ENCODE data around the gene RNF114.

RNF114 gene

GRCh38 chr20:49888212-49889000 is 47.8 kb upstream of the RNF114 start:
- no peaks in the 10 kb centered on the region for H3K9me2 ChIP-seq (replicated peaks; ENCODE audit: low read depth, low read length)
- H3K79me2 ChIP-seq (ENCODE audit: insufficient read depth, low read length): no peaks in the 10 kb centered on the region
- no peak overlapping the region for H3K4me3 ChIP-seq (ENCODE audit: low read length, poor library complexity, severe bottlenecking)
- H3K36me3 ChIP-seq (ENCODE audit: insufficient read depth, low read length): peaks cover 18% of the 10 kb centered on the region; the same call in 1 of the 2 replicates
- no peak overlapping the region for H3K4me2 ChIP-seq (ENCODE audit: low read depth, low read length, poor library complexity, severe bottlenecking)
- no peaks in the 10 kb centered on the region for H3F3A ChIP-seq (ENCODE audit: low read depth)
- no peak overlapping the region for H2AFZ ChIP-seq (ENCODE audit: low read length)
- no peaks in the 10 kb centered on the region for H3K4me1 ChIP-seq (ENCODE audit: insufficient read depth, low read length, poor library complexity, severe bottlenecking)
- H3K9me3 ChIP-seq (ENCODE audit: insufficient read depth, low read depth, low read length): no peaks in the 10 kb centered on the region
- H3K27me3 ChIP-seq (ENCODE audit: insufficient read depth, low read length, poor library complexity, severe bottlenecking): no peaks in the 10 kb centered on the region
- no peaks in the 10 kb centered on the region for H4K20me1 ChIP-seq (ENCODE audit: insufficient read depth, low read length, poor library complexity, severe bottlenecking)
- no peak overlapping the region for H3K9ac ChIP-seq (ENCODE audit: low read depth, low read length, poor library complexity, severe bottlenecking)
- TF ChIP-seq CTCF (conservative IDR thresholded peaks at IDR 0.05; ENCODE audit: low read length) (peak; percentile 91), EZH2phosphoT487 (IDR thresholded peaks at IDR 0.05; ENCODE audit: borderline replicate concordance) (no peak)

GRCh38 chr20:49889001-49889934 is 46.9 kb upstream of the RNF114 start:
- Histone ChIP-seq H3K4me3 (ENCODE audit: low read length, poor library complexity, severe bottlenecking) (no peak overlapping the region), H3K9ac (ENCODE audit: low read depth, low read length, poor library complexity, severe bottlenecking) (no peak overlapping the region), H3F3A (ENCODE audit: low read depth) (no peaks in the 10 kb centered on the region), H3K36me3 (ENCODE audit: insufficient read depth, low read length) (peaks cover 11% of the 10 kb centered on the region; the same call in 1 of the 2 replicates), H4K20me1 (ENCODE audit: insufficient read depth, low read length, poor library complexity, severe bottlenecking) (no peaks in the 10 kb centered on the region), H3K9me3 (ENCODE audit: insufficient read depth, low read depth, low read length) (no peaks in the 10 kb centered on the region), H3K79me2 (ENCODE audit: insufficient read depth, low read length) (no peaks in the 10 kb centered on the region), H2AFZ (ENCODE audit: low read length) (no peak overlapping the region), H3K9me2 (replicated peaks; ENCODE audit: low read depth, low read length) (no peaks in the 10 kb centered on the region), H3K4me1 (ENCODE audit: insufficient read depth, low read length, poor library complexity, severe bottlenecking) (no peaks in the 10 kb centered on the region), H3K27me3 (ENCODE audit: insufficient read depth, low read length, poor library complexity, severe bottlenecking) (no peaks in the 10 kb centered on the region), H3K4me2 (ENCODE audit: low read depth, low read length, poor library complexity, severe bottlenecking) (no peak overlapping the region)
- TF ChIP-seq EZH2phosphoT487 (IDR thresholded peaks at IDR 0.05; ENCODE audit: borderline replicate concordance): no peak
- no peak for TF ChIP-seq CTCF (conservative IDR thresholded peaks at IDR 0.05; ENCODE audit: low read length)

- H3K4me3 ChIP-seq (ENCODE audit: low read length, poor library complexity, severe bottlenecking): no peak overlapping the region
- TF ChIP-seq CTCF (conservative IDR thresholded peaks at IDR 0.05; ENCODE audit: low read length): no peak
- no peak for TF ChIP-seq EZH2phosphoT487 (IDR thresholded peaks at IDR 0.05; ENCODE audit: borderline replicate concordance)
- no peak overlapping the region for H3K9ac ChIP-seq (ENCODE audit: low read depth, low read length, poor library complexity, severe bottlenecking)
- H3F3A ChIP-seq (ENCODE audit: low read depth): no peaks in the 10 kb centered on the region
- no peaks in the 10 kb centered on the region for H3K9me2 ChIP-seq (replicated peaks; ENCODE audit: low read depth, low read length)
- H3K79me2 ChIP-seq (ENCODE audit: insufficient read depth, low read length): no peaks in the 10 kb centered on the region
- H3K36me3 ChIP-seq (ENCODE audit: insufficient read depth, low read length): peaks cover 5% of the 10 kb centered on the region; the same call in 1 of the 2 replicates
- no peak overlapping the region for H3K4me2 ChIP-seq (ENCODE audit: low read depth, low read length, poor library complexity, severe bottlenecking)
- H4K20me1 ChIP-seq (ENCODE audit: insufficient read depth, low read length, poor library complexity, severe bottlenecking): no peaks in the 10 kb centered on the region
- no peak overlapping the region for H2AFZ ChIP-seq (ENCODE audit: low read length)
- H3K4me1 ChIP-seq (ENCODE audit: insufficient read depth, low read length, poor library complexity, severe bottlenecking): no peaks in the 10 kb centered on the region
- H3K27me3 ChIP-seq (ENCODE audit: insufficient read depth, low read length, poor library complexity, severe bottlenecking): no peaks in the 10 kb centered on the region
- no peaks in the 10 kb centered on the region for H3K9me3 ChIP-seq (ENCODE audit: insufficient read depth, low read depth, low read length)
Measured at GRCh38 chr20:49889935-49890333, 46.3 kb upstream of the RNF114 start.
